HEK293T (cell line): ENCODE results near the gene MSRB3.

ENCODE experiments used
- BHLHE40 ChIP-seq: fragments of 450-650 bp; IDR thresholded peaks from 2 replicates; pipeline ENCODE4 v1.6.1; 2016; ENCODE audit warnings: mild to moderate bottlenecking, moderate library complexity, borderline replicate concordance
- FOXM1 ChIP-seq: fragments of 450-650 bp; IDR thresholded peaks from 2 replicates; pipeline ENCODE4 v1.6.1; 2017; ENCODE audit warnings: mild to moderate bottlenecking, borderline replicate concordance
- LEF1 ChIP-seq: fragments of 450-650 bp; IDR thresholded peaks from 2 replicates; pipeline ENCODE4 v1.6.1; 2017; ENCODE audit warnings: mild to moderate bottlenecking, borderline replicate concordance
- SP1 ChIP-seq: fragments of 450-650 bp; IDR thresholded peaks from 2 replicates; pipeline ENCODE4 v1.6.1; 2017
- SUZ12 ChIP-seq: fragments of 450-650 bp; IDR thresholded peaks from 2 replicates; pipeline ENCODE4 v1.6.1; 2016; ENCODE audit warnings: mild to moderate bottlenecking

GRCh38 chr12:65326616-65327015 is 48.1 kb downstream of the MSRB3 start:
- TF ChIP-seq FOXM1 = no peak
- no peak for TF ChIP-seq LEF1
- no peak for TF ChIP-seq BHLHE40
- TF ChIP-seq SP1 = no peak
- TF ChIP-seq SUZ12 = no peak
